Renal cortical epithelial cell (primary cell): Measurements from ENCODE around the gene WNK2. TPM values are rescaled to one million over a fixed set of nuclear protein-coding genes. Genes with fewer than 3 reads are reported as not detected.

Experiments used
- DNase-seq: peaks from one replicate; pipeline ENCODE4 v3.0.0-alpha.2; 2011; ENCODE audit warnings: low read depth
- total RNA-seq: library from RNA; depleted of rRNA; stranded (reverse); fragments of >200 nt; gene quantifications from 2 replicates; pipeline ENCODE4 v1.2.3, GENCODE V29; 2014

Gene WNK2
- total RNA-seq, 1 donor from 2014 or later: not detected

DNA sequence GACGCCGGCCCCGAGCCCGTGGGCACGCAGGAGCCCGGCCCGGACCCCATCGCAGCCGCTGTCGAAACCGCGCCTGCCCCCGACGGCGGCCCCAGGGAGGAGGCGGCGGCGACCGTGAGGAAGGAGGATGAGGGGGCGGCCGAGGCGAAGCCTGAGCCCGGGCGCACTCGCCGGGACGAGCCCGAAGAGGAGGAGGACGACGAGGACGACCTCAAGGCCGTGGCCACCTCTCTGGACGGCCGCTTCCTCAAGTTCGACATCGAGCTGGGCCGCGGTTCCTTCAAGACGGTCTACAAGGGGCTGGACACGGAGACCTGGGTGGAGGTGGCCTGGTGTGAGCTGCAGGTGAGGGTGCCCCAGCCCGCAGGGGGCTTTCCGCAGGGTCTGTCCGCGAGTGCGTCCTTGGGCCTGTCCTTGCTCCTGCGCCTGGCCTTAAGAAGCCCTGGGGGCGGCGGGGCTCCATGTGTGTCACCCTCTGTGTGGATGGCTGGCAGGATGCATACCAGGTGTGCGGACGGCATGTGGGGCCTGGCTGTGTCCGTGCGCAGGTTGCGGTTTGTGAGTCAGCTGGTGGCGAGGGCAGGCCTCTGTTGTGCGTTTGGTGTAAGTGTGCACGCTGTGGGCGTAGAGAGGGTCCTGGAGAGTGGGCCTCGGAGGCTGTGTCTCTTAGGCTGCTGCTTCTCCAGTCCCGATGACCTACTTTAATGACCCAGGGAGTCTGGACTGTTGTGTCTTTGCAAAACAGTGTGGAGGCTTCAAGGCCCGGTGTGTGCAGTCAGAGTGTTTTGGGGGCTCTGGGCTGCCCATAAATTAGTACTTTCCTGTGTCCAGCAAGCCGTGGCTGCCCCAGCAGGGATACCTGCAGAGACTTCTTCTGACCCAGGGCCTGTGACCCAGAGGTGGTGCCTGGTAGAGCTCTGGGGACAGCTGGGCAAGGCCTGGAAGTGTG is 1.6 kb downstream of the WNK2 start:
- DNase-seq: no peak

DNA sequence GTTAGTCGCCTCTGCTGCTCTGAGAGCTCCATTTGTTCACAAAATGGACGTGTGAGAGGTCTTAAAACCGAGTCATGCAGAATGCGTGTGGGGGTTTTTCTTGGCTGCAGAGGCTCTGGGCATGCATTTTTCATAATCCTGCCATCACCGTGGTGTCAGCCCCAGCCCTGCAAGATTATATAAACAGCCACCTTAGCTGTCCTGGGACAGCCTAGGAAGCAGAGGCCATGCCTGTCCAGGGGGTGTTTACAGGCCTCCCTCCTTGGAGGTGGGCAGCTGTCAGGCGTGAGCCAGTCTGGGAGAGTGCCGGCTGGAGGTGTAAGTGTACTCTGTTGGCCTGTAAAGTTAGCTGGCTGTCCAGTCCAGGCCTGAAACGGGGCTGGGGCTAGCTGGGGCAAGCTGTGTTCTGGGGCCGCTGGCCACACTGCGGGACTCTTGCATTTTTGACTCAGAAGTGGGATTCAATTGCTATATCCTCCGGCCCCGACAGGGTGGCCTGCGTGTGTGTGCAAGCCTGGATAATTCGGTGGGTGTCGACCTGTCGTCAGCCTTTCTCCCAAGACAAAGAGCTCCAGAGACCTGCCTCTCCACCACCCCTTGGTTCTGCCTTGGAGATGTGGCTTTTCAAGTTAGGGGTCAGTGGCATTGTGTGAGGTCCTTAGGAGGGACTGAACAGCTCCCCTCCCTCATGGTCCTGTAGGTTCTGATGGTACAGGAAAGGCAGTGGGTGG is 2.4 kb downstream of the WNK2 start:
- no peak for DNase-seq

DNA sequence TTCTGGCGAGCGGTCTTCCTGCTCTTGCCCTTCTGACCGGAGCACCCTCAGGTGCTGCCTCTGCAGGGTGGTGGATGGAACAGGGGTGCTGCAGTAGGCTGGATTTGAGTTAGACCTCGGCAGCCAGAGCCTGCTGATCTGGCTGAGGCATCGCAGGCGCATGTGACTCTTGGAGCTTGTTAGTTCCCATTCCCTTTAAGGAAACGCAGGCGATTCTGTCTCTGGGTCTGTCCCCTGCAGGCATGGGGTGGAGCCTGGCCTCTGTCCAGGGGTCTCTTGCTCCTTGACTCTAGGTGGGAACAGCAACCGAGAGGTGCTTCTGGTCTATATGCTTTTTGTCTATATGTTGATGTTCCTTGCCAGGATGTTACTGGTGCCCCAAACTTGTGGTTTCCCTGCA is 3.1 kb downstream of the WNK2 start:
- DNase-seq: no peak

DNA sequence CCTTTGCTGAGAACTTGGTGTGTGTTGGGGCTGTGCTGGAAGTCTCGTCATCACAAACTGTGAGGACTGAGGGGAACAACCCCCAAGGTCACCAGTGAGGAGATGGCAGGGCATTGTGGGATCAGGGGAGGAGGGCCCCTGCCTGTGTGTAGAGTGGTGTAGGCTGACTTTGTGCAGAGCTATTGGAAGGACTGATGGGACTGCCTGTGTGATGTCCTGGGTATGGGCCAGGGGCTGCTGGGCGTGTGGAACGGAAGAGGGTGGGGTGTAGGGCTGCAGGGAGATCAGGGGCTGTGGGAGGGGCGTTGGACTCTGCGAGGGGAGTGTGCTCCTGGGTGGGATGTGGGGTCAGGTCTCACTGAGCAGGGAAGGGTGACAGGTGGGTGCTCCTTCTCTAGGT is 3.6 kb downstream of the WNK2 start:
- DNase-seq: no peak

DNA sequence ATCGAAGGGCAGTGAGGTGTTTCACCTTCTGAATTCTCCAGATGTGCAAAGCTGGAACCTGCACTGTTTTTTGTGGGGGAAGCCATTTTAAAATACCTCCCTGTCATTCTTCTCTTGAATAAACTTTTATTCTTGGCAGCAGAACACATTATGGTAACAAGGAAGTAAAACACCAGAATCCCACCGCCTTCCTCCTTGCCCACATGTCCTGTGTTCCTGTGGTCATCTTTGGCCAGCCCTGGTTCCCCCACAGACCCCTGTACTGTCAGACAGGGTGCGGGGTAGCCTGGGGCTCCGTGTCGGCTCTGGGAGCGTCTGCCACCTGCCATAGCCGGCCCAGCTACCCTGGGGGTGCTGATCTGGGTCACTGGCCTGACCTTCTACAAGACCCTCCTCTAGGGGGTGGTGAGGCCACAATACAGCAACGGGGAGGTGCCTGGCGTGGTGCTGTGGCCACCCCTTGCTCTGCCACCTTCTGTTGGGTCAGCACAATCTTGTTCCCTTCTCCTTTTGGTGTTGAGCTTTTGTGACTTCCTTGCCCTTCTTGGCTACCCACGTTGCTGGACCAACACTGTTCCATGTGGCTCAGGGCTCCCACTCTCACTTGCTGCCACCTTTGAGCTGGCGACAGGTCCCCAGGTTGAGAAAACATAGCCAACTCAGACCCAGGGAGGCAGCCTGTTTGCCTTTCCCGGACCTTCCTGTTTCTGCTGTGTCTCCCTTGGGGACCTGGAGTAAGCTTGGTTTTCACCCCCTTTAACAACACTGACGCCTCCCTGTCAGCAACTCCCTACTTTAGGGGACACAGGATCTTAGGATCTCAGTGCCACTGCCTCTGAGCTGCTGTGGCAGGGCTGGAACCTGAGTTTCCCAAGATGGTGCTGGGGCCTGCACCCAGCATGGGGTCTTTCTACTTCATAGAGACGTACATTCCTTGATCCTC is 4.8 kb downstream of the WNK2 start:
- DNase-seq: no peak

DNA sequence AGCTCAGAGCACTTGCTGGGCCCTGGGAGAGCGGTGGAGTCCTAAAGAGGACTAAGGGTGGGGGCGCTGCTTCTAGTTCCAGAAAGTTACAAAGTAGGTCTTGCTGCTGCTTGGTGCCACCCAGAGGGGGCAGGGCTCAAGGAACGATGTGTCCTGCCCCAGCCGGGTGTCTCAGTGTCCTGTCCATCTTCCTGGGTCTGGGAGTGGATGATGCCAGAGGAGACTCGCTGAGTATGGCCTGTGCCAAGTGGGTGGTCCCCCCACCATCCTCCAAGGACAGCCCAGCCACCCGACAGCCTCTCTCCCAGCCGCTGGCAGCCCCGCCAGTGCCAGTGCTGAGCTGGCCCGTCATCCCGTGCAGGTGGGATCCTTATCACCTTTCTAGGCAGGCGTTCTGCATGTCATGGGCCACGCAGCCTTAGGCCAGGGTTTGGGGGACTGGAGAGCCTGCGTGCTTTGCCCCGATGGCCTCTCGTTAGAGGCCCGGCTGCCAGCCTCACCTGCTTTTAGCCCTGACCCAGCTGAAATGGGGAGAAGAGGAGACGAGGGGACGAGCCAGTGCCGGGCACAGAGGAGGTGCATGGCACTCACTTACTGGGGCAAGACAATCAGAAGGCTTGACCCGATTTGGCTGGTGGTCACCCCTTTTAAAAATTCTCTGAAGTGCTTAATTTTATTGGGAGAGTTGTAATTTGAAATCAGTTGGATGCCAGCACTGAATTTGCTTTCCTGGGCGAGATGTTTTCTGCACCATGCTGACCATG is 5.6 kb downstream of the WNK2 start:
- no peak for DNase-seq

DNA sequence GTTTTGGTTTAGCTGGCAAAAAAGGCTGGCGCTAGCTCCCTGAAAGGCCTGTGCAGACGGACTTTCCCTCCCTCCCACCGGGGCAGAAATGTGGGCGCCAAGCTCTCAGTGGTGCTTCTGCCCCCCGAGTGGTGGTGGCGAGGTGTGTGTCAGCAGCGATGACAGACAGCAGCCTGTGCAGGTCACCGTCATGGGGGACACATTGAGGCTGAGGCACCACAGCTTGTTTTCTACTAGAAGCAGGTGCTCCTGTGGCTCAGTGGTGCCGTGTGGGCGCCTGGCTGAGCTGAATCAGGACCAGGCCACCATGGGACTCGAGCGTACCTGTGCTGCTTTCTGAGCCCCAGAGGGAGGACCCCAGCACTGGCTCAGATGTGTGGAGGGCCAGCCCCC is 6.2 kb downstream of the WNK2 start:
- DNase-seq: no peak

DNA sequence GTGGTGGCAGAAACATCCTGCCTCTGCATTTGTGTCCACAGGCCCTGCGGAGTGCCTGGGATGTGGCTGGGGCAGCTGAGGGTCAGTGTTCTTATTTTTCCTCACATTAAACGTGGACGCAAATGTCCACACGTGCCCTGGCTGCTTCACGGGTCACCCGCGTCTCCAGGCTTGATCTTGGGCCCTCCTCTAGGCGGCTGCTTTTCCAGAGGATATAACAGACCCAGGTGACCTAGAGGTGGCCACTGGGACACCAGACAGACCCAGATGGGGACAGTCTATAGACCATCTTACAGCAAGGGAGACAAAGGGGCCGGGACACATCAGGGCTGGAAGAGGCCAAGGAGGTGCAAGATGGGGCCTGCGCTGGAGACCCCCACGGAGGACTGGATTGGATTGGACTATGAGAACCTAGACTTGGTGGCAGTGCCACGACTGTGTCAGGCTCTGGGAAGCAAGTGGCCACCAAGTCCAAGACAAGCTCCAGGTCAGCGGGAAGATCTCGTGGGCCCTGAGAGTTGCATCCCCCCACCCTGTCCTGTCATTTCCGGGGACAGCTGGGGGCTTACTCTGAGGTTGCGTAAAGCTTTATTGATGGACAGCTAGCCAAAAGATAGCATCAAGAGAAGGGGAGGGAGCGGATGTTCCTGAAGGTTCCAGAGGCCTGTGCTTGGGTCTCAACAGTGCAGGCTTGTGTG is 6.9 kb downstream of the WNK2 start:
- DNase-seq: no peak

DNA sequence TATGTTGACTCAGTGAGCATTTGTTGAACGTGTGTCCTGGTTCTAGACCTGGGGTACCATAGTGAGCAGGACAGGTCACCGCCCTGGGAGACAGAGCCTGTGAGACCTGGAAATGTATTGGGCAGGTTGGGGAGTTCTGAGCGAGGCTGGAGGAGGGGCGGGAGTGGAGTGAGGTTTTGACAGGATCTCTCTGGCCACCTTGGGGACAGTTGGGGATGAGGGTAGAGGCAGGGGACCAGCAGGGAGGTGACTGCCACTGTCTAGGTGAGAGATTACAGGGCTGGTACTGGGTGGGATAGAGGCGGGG is 7.4 kb downstream of the WNK2 start:
- DNase-seq: no peak

DNA sequence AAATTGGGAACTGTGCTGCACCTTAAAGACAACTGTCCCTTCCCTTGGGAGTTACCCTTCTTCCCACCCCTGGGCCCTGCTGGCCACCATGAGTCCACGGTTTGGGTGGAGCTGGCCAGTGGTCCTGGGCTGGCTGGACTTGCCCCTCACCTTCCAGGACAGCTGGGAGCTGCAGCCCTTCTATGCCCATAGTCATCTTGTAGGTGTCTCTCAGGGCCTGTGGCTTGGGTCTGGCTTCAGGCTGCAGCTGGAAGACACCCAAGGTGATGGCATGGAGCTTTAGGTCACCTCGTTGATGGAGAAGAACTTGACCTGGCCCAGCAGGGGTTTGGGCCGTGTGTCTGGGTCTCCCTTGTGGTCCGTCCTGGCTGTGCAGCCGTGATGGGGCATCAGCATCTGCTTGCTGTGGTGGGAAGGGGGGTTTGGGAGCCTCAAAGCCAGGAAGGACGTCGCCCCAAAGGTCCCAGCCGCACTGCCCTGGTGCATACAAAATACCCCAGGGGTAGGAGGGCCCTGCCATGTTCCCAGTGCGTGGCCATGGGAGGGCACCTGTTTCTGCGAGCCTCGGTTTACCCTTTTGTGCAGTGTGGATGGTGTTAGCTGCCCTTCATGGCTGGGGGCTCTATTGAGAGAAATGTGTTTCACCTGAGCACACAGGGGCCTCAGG is 8.9 kb downstream of the WNK2 start:
- DNase-seq: no peak

DNA sequence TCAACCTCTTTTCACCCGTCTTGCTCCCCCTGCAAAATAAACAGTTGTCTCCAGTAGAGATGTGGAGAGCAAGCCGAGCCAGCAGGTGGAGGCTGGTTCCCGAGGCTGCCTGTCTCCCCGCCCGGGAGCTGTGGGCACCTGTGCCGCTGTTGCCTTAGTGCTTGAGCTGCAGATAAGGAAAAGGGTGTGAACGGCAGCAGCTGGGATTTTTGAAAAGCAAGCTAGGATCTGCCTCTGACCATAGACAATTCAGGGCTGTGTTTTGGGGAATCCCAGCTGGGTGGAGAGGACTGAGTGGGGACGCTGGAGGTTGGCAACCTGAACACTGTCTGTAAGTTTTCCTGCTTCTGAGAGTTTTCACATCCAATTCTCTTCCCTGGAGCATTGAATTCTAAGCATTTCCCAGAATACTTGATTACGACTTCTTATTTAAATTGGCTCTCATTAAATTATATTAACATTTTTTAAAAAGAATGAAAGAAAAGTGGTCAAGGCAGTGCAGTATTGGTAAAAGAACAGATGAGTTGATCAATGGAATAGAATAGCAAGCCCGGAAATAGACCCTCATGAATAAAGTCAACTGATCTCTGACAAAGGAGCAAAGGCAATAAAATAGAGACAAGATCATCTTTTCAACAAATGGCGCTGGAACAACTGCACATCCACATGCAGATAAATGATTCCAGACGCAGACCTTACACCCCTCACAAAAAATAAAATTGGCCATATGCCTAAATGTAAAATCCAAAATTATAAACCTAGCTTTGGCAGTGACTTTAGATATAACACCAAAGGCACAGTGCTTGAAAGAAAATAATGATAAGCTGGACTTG is 9.7 kb downstream of the WNK2 start:
- no peak for DNase-seq

DNA sequence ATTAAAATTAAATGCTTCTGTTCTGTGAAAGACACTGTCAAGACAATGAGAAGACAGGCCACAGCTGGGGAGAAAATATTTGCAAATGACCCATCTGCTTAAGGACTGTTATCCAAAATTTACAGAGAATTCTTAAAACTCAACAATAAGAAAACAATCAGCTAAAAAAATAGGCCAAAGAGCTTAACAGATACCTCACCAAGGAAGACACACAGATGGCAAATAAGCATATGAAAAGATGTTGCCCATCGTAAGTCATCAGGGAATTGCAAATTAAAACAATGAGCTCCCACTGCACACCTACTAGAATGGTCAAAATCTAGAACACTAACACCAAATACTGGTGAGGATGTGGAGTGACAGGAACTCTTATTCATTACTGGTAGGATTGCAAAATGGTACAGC is 10.3 kb downstream of the WNK2 start:
- no peak for DNase-seq

DNA sequence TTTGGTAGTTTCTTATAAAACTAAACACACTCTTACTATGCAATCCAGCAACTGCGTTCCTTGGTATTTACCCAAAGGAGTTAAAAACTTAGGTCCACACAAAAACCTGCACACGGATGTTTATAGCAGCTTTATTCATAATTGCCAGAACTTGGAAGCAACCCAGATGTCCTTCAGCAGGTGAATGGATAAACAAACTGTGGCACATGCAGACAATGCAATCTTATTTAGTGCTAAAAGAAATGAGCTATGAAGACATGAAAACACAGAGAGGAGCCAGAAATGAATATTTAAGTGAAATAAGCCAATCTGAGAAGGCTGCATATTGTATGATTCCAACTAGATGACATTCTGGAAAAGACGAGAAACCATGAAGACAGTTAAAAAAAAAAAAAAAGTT is 10.7 kb downstream of the WNK2 start:
- DNase-seq: no peak

DNA sequence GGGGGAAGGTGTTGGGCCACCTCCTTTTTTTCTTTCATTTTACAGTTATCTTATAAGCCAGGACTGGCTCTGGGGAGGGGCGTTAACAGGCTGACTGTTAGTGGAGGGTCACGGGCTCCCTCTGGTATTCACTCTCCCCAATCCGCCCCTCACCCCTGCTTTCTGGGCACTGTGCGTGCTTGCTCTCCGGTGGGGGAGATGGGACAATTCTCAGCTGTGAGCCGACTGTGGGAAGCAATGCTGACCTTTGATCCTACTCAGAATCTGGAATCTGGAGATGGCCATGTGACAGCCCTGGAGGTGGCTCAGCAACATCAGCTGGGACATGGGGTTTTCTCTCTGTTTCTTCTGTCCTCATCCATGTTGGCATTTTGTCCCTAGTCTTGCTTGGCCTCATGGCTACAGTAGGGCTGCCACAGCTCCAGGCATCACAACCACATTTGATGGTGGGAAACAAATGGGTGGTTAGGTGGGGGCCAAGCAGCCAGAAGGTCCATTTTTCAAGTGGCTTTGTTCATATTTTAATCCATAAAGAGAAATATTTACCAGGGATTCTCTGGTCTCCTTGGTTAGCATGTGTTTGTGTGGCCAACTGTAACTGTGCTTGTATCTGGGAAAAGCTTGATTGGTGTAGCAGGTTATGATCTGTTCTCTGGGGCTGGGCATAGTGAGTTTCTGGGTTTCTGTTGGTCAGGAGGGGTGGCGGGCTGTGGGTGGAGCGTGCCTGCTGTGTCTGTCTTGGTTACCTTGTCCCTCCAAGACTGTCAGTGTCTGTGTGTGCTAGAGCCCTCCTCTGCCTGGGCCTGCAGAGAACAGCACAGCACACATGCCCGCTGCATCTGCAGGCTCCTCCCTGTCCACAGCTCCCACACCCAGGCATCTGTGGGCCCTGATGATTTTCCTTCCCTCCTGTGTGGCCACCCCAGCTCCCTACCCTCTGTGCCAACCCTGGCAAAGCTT is 12.4 kb downstream of the WNK2 start:
- no peak for DNase-seq

DNA sequence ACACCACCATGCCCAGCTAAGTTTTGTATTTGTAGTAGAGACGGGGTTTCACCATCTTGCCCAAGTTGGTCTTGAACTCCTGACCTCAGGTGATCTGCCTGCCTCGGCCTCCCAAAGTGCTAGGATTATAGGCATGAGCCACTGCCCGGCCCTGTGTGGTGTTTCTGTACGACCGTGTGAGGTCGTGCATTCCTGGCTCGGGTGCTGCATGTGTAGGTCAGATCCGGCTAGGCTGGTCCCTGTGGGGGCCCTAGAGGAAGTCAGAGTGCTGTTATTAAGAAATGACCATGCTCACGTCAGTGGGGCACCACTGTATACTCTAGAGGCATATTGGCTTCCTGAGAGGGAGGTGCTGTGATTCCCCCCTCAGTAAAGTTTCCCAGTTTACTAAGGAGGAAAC is 13.7 kb downstream of the WNK2 start:
- DNase-seq: no peak

DNA sequence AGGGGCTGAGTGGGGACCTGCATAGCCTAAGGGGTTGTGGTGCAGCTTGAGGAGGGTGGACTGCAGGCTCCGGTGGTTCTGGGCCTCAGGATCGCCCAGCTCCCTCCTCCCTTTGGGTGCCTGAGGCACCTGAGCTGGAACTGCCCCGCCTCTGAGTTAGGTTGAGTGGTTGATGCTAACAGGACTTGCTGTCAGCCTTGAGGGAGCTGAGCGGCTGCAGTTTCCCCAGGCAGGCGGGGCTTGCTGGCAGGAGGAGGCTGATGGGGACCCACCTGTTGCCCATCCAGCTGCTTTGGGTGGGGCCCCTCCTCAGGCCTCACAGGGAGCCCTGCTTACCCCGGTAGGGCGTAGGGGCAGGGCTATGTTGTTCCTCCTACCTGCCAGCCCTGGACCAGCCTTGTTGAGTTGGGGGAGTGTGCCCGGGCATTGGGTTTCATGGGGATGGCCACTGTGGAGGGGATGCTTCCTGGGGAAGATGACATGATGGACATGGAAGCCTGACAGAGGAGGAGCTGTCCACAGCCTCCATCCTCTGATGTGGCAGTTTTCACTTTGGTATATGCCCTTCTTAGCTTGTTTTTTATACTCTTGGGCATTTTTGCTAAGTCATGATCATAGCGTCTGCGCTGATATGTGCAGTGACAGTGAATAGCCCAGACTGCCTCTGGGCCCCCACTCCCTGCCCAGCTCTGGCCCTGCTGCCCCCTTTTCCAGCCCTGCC is 14.3 kb downstream of the WNK2 start:
- DNase-seq: no peak

DNA sequence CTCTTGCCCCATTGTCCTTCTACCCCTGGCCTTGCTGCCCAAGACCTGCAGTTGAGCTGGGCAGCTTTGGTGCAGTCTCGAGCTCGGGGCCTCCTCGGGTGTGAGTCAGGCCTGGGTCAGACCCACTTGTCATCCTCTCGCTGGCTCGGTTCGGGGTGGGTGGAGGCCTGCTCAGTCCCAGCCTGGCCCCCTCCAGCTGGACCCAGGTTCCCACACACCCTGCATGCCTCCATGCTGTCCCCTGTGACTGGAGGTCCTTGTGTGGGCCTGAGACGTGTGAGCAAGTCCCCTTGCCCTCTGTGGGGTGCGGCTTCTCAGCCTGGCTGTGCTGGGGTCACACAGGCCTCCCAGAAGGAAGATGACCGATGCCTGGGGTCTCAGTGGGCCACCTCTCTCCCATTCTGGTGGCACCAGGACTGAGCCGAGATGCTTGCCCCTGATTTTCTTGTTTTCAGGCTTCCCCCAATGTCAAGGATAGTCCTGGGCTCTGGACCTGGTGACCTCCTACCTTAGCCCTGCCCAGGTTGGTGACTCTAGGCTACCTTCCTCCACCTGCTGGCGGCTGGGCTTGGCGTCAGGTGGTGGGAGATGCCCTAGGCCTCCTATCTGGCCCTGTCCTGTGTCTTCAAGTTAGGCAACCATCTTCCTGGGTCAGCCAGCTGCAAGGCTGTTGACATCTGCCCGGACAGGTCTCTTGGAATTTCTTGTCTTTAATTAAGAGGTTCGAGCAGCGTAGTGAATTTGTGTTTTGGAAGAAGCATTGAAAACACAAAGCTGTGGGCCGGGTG is 15.1 kb downstream of the WNK2 start:
- DNase-seq: no peak
